Spleen (tissue), 7 donors: Measurements from ENCODE around the gene GRIN3A.

Source experiments
- POLR2A ChIP-seq, 3 donors: fragments of 450-650 bp; IDR thresholded peaks; one replicate each; pipeline ENCODE4 v1.5.1; 2017; ENCODE audit warnings: antibody characterized with exemption in 3 of 3, mild to moderate bottlenecking in 1 of 3
- TF ChIP-seq, protein P1 (sequence below), 11 experiments: fragments of 200-600 bp in 7 of 11; fragments of 450-650 bp in 4 of 11; sonication (generic) in 4 of 11; IDR thresholded peaks in 8 of 11; conservative IDR thresholded peaks in 3 of 11; 1 replicate in 7 of 11; 2 replicates in 4 of 11; pipeline versions ENCODE4 v1.4.0 to v1.8.0; 2016 to 2021; ENCODE audit warnings: antibody characterized with exemption in 11 of 11, inconsistent platforms in 4 of 11, mild to moderate bottlenecking in 1 of 11
- donor health status: DM: no; HTN: no; CAD: no; lungs with moderate emphysema.
- donor health status: DM: no; HTN: no; CAD: no.
- donor health status: DM: no; HTN: no; CAD: no.

DNA sequence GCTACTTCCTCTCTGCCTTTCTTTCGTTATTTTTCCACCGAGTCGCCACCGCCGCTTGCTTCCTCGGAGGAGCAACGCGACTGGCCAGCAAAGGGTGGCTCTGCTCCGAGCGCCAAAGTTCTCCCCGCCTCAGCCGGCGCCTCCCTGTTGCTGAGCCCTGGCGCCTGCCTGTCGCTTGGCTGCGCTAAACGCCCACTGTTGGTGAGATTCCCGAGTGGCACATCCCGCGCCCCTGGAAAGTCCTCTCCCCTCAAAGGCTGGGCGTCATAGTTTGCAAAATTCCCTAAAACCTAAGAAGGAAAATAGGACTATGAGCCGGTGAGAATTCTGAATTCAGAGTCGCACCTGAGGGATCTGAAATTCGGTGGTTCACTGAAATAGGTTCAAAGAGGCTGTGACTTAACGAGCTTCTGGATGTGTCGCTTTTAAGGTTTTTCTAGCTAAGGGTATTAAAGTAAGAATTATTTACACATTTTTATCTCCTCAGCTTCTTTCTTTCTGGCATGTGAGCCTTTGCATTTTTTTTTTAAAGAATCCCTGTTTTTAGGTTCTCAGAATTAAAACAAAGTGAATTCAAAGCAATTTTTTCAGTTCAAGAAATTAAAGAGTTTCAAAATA is at the start of gene GRIN3A:
- TF ChIP-seq, protein P1, sequence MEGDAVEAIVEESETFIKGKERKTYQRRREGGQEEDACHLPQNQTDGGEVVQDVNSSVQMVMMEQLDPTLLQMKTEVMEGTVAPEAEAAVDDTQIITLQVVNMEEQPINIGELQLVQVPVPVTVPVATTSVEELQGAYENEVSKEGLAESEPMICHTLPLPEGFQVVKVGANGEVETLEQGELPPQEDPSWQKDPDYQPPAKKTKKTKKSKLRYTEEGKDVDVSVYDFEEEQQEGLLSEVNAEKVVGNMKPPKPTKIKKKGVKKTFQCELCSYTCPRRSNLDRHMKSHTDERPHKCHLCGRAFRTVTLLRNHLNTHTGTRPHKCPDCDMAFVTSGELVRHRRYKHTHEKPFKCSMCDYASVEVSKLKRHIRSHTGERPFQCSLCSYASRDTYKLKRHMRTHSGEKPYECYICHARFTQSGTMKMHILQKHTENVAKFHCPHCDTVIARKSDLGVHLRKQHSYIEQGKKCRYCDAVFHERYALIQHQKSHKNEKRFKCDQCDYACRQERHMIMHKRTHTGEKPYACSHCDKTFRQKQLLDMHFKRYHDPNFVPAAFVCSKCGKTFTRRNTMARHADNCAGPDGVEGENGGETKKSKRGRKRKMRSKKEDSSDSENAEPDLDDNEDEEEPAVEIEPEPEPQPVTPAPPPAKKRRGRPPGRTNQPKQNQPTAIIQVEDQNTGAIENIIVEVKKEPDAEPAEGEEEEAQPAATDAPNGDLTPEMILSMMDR (IDR thresholded peaks at IDR 0.05 in 8 of 11, conservative IDR thresholded peaks at IDR 0.05 in 3 of 11): no peak
- no peak for TF ChIP-seq POLR2A (IDR thresholded peaks at IDR 0.05)
